ENCODE results near the gene E2F4.
A peak's percentile ranks its signal among the peaks of the same experiment; 100 is the strongest.

Gene E2F4, protein sequence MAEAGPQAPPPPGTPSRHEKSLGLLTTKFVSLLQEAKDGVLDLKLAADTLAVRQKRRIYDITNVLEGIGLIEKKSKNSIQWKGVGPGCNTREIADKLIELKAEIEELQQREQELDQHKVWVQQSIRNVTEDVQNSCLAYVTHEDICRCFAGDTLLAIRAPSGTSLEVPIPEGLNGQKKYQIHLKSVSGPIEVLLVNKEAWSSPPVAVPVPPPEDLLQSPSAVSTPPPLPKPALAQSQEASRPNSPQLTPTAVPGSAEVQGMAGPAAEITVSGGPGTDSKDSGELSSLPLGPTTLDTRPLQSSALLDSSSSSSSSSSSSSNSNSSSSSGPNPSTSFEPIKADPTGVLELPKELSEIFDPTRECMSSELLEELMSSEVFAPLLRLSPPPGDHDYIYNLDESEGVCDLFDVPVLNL

DNA sequence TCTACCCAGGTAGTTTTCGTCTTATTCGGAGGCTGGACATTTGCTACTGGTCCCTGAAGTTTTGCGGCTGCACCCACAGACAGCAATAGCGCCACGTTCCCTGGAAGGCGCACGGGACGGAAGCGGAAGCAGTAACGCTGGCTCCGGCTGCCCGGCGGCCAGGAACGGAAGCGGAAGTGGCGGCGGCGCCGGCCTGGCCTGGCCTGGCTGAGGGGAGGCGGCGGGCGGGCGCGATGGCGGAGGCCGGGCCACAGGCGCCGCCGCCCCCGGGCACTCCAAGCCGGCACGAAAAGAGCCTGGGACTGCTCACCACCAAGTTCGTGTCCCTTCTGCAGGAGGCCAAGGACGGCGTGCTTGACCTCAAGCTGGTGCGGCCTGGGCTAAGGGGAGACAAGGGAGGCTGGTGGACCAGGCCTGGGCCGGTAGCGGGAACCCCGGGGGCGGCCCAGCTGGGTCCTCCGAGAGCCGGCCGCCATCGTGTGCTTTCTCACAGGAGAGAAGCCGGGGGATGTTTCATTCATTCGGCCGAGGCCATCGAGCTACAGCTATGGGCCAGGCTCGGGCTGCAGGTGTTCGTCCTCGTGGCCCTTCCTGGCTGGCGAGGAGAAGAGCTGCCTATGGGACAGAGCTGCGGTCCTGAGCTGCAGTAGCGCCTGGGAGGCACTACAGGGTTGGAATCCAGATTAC lies at the start of gene E2F4:
E2F4 (plus strand) TSS at position 161 of the 687 bp plus-strand sequence; CDS start at position 234, 73 bp downstream.
- peak; percentile 86 for DNase-seq

GRCh38 chr16:67142342-67142741 lies 49.6 kb upstream of the E2F4 start:
- DNase-seq, result no peak

DNA sequence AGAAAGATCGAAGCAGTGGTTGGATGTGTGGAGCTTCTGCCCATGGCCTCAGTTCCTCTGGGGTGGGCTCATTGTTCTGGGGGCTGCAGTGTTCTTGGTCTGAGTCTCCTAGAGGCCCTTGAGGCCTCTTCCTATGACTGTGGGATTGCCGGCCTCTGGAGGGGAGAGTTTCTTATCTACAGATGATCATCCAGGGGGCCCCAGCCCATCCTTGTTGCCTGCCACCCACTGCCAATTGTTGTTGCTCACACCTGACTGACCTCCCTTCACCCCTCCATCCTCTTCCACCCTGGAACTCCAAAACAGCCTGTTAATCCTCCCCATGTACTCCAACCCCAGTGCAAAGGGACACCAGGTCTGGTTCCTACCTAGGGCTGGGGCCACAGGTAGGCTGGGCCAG lies 47.0 kb upstream of the E2F4 start:
- DNase-seq, result no peak

DNA sequence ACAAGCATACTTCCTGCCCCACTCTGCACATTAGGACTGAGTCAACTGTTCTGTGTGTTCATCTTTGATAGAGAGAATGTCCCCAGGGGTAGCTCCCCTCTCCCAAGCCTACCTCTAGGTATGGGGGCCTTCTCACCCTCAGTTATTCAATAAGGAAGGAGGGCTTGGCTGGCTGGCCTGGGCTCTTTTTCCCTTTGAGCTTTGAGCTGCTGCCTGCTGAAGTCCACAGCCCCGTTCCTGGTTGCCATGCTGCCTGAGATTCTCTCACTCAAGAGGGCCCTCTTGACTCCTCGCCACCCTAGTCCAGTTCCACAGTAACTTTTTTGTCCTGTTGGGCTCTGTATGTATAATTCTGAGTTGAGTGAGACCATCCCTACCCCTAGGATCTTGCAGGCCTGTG lies 46.2 kb upstream of the E2F4 start:
- no peak for DNase-seq

- peak; percentile 4 for DNase-seq
Observed at GRCh38 chr16:67146523-67147357, 45.2 kb upstream of the E2F4 start.

GRCh38 chr16:67147437-67148140 lies 44.4 kb upstream of the E2F4 start:
- peak; percentile 4 for DNase-seq

DNA sequence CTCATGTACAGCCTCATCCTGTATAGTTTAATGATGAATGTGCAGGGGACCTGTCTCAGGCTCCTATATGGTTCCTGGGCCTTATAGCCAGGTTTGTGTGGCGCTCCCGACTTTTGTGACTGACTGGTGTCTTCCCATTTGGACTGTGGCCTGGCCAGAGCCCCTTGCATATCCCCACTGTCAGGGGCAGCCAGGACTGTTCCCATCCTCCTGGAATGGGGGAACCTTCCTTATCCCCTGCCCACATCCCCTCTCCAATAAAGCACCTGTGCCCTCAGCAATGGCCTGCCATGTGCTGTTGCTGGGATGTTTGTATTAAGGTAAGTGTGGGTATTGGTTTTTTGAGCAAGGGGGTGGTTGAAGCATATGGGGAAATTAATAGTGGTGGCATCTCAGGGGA lies 43.7 kb upstream of the E2F4 start:
- DNase-seq, result peak; percentile 4

- peak; percentile 7 for DNase-seq
Observed at GRCh38 chr16:67148656-67149275, 43.2 kb upstream of the E2F4 start.

DNA sequence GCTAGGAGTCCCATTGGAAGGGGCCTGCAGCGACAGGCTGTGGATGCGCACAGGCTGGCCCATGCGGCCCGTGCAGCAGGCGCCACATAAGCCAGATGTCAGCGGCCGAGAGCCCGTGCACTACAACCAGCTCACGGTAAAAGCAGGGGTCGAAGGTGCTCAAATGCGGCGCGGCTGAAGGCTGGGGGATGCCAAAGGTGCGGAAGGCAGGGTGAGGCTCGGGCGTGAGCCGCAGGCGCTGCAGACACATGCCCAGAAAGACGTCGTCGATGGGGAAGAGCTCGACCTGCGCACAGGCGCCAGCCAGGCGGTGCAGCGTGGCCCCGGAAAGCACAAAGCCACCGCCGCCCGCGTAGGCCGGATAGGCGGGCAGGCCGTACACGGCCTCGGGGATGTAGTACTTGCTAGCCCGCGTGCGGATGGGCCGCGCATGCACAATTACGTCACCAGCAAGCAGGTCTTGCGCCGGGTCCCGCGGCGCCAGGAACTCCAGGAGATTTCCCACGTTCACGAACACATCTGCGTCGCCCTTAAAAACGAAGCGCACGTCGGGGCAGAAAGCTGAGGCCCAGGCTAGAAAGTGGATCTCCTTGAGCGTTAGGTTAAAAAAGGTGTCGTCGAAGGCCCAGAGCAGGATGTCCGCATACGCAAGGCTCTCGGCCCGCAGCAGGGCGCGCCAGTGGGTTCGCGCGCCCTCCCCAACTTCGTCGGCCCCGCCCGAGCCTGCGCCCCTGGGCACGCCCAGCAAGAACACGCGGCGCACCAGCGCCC lies 42.5 kb upstream of the E2F4 start:
- peak; percentile 2 for DNase-seq

DNA sequence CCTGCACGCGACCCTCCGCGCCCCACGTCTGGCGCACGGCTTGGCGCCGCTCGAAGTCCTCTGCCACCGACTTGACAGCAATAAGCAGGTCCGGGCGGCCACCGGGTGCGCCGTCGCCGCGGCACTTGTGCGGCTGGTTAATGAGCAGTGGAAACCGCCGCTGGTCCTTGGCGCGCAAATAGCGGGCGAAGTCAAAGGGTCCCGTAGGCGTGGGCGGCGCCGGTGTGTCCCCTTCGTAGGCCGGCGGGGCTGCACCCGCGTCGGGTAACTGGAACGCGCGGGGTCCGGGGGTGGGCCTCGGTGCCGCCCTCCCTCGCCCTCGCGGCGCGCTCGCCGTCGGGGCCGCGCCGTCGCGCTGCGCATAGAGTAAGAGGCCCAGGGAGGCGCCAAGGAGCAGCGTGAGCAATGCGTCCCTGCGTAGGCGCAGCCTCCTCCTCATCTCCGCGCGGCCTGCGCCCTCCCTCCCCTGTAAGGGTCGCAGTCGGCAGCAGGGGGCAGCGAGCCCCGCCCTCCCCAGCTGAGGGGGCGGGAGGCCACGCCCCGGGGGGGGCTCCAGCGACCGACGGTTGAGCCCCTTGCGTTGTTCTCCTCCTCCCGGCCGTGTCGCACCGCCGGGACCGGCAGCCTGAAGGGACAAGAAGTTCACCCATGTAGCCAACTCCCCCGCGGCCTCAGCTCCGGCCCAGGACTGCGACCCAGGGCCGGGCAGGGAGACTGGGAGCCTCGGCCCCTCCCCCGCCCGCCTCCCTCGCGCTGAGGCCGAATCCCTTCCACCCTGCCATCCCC lies 41.7 kb upstream of the E2F4 start:
- DNase-seq, result no peak

GRCh38 chr16:67150833-67151396 lies 41.0 kb upstream of the E2F4 start, which contains the start of gene B3GNT9:
TSS of gene B3GNT9 (minus strand) at chr16:67150998. CDS start at chr16:67150485, 513 bp downstream.
- DNase-seq, result no peak

- DNase-seq, result no peak
Observed at GRCh38 chr16:67151431-67152097, 40.4 kb upstream of the E2F4 start.

DNA sequence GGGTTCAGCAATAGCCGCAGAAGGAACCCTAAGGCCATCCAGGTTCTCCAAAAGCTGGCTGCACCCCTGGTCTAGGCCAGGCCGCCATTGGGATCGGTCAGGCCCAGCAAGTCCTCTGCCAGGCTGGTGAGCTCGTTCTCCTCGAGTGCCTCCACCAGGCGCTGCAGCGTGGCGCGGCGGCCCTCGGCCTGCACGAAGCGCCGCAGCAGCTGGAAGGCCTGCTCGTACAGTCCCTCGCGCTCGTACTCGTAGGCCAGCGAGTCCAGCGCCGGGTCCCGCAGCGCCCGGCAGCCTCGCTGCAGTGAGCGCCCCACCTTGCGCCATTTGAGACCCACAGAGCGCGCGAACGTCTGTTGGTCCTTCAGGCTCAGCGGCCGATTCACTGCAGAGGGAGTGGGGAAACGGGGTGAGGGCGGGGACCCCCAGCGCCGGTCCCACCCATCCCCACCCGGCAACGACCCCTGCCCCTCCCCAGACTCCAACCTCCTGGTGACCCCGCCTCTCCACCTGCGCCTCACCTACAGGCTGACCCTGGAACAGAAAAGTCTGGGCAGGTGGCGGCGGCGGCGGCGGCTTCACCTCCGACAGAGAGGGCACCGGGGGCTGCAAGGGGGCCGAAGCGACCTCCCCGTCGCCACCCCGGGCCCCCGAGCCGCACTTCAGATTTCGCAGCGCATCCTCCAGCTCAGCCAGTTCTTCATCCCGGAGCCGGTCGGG lies 37.2 kb upstream of the E2F4 start:
- DNase-seq, result no peak

GRCh38 chr16:67155295-67156142 lies 36.4 kb upstream of the E2F4 start:
- peak; percentile 71 for DNase-seq

GRCh38 chr16:67156143-67156844 lies 35.7 kb upstream of the E2F4 start:
- DNase-seq, result no peak

DNA sequence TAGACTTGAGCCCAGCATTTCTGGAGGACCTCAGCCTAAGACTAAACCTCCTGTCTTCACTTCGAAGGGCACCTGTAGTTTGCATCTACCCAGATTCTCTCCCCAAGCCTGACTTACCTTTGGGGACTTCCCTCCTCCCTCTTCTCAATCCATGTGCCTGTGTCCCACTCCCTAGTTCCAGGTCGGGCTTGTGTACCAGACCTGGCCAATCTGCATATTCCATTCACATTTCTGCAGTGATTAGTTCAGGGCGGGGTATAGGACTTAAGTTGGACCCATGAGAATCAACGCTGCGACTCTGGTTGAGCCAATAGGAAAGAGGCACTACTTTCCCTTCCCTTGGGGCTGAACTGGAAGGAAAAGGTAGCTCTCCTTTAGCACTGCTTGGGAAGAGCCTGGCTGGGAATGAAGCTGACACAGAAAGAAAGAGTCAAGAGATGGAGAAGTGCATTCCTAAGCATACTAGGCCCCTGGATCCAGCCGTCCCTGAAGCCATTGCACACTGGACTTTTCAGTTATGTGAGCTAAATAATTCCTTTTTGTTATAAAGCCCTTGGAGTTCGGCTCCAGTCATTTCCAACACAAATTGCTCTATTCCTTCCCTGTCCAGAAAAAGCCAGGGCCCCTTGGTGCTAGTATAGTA lies 34.7 kb upstream of the E2F4 start:
- DNase-seq, result no peak
